CD8-positive, alpha-beta memory T cell (primary cell): ENCODE measurements around the gene ALDH1L1. TPM values are rescaled to one million over a fixed set of nuclear protein-coding genes. Genes with fewer than 3 reads are reported as not detected.

Experiments used
- CTCF ChIA-PET: fragments of 350-600 bp; sonication (Branson Sonifier 250); formaldehyde crosslinking; loops from one replicate; lab custom pipeline; 2021; ENCODE audit warnings: antibody characterized with exemption; lab: Charles Lee
- POLR2A ChIA-PET: fragments of 350-600 bp; sonication (Branson Sonifier 250); formaldehyde crosslinking; loops from one replicate; lab custom pipeline; 2021; ENCODE audit warnings: antibody characterized with exemption; lab: Charles Lee
- DNase-seq, 5 donors: peaks; one replicate each; pipeline versions ENCODE4 v3.0.0 to v3.0.0-alpha.2; 2020 to 2022; ENCODE audit warnings: mixed read lengths in 1 of 5
- H3K27ac ChIP-seq: one replicate; pipeline ENCODE4 v1.7.0; 2013; ENCODE audit warnings: low read depth, mild to moderate bottlenecking, low read length, moderate library complexity
- H3K27me3 ChIP-seq: 2 replicates; pipeline ENCODE4 v1.7.0; 2013; ENCODE audit warnings: low read length, mild to moderate bottlenecking; ENCODE audit not compliant: insufficient read depth, poor library complexity, severe bottlenecking
- H3K36me3 ChIP-seq: 2 replicates; pipeline ENCODE4 v1.7.0; 2013; ENCODE audit warnings: mild to moderate bottlenecking, low read length, moderate library complexity; ENCODE audit not compliant: insufficient read depth
- H3K4me1 ChIP-seq: 2 replicates; pipeline ENCODE4 v1.7.0; 2013; ENCODE audit warnings: mild to moderate bottlenecking, low read length, moderate library complexity; ENCODE audit not compliant: insufficient read depth
- H3K4me3 ChIP-seq: 2 replicates; pipeline ENCODE4 v1.7.0; 2013; ENCODE audit warnings: mild to moderate bottlenecking, low read length
- H3K9me3 ChIP-seq: 2 replicates; pipeline ENCODE4 v1.7.0; 2013; ENCODE audit warnings: mild to moderate bottlenecking, low read length
- H3K27ac Mint-ChIP-seq, 8 donors: one replicate each; pipeline ENCODE4 v1.8.0; 2020 to 2021; ENCODE audit warnings: mixed read lengths in 8 of 8, mild to moderate bottlenecking in 6 of 8, inconsistent platforms in 3 of 8, moderate library complexity in 3 of 8
- H3K27me3 Mint-ChIP-seq, 2 donors: one replicate each; pipeline ENCODE4 v1.8.0; 2020 to 2021; ENCODE audit warnings: mixed read lengths in 2 of 2, mild to moderate bottlenecking in 1 of 2, moderate library complexity in 1 of 2
- H3K36me3 Mint-ChIP-seq, 3 donors: one replicate each; pipeline ENCODE4 v1.8.0; 2020 to 2021; ENCODE audit warnings: mixed read lengths in 3 of 3, inconsistent platforms in 1 of 3, mild to moderate bottlenecking in 1 of 3
- H3K4me1 Mint-ChIP-seq, 3 donors: one replicate each; pipeline ENCODE4 v1.8.0; 2020 to 2021; ENCODE audit warnings: mixed read lengths in 3 of 3, inconsistent platforms in 1 of 3, mild to moderate bottlenecking in 1 of 3
- H3K4me3 Mint-ChIP-seq, 7 donors: one replicate each; pipeline ENCODE4 v1.8.0; 2020 to 2021; ENCODE audit warnings: mixed read lengths in 7 of 7, mild to moderate bottlenecking in 6 of 7, moderate library complexity in 4 of 7, inconsistent platforms in 2 of 7
- H3K9me3 Mint-ChIP-seq, 5 donors: one replicate each; pipeline ENCODE4 v1.8.0; 2020 to 2022; ENCODE audit warnings: mixed read lengths in 5 of 5, mild to moderate bottlenecking in 3 of 5, moderate library complexity in 2 of 5, inconsistent platforms in 1 of 5
- polyA plus RNA-seq: library from polyadenylated mRNA; unstranded; fragments of 300-500 nt; fragmentation: Illumina TruSeq; gene quantifications from one replicate; pipeline ENCODE4 v1.2.3, GENCODE V29; 2021
- total RNA-seq, 2 experiments: library from RNA; stranded (reverse); gene quantifications; one replicate each; pipeline ENCODE4 v1.2.3, GENCODE V29; 2021

Gene ALDH1L1
- total RNA-seq (not detected), polyA plus RNA-seq (not detected)

DNA sequence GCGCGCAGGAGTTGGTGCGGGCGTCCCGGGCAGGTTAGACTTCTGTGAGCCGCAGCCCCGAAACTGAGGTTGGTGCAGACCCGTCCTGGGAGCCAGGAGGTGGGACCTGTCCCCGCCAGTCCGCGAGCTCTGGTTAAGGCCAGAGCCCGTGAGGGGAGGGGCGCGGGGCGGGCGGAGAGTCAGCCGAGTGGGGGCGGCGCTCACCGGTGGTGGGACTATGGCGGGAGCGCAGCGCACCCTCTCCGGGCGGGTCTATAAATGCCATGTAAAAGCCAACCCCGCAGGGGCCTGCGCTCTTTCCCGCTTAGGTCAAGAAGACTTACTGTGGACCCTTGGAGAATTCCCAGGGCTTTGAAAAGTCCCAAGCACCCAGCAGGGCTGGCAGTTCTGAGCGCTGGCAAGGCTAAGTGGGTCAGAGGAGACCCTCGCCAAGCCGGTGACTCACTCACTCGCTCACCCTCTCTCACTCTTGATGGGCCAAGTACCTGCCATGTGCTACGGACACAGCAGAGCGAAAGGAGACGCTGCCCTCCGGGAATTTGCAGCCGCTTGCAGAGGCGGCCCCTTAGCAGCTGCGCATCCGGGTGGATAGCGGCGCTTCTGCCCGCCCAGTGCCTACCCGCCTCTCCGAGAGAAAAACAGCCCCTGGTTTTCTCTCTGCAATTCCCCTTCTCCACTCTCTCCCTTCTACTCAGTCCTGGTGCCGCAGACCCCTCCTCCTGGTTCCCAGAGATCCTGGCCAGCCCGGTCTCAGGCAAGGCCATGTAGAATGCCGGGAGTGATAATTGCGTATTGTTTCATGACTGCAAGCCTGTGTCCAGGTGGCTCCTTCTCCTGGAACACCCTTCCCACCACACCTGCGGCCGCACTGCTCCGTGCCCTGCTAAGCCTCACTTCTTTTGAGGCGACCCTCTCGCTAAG, at the start of gene ALDH1L1:
ALDH1L1 (minus strand) TSS at position 110 of the 921 bp plus-strand sequence. CDS start 19,607 bp downstream, outside the sequence.
- no peaks in the 10 kb centered on the region for H3K36me3 Mint-ChIP-seq
- H3K36me3 ChIP-seq = no peaks in the 10 kb centered on the region
- peaks cover 0 to 3% (median 0%) of the 10 kb centered on the region in 5 donors for H3K9me3 Mint-ChIP-seq
- H3K4me3 Mint-ChIP-seq = peak within 1 kb of the TSS in 1 of 7 donors; percentile 65
- peaks cover 0 to 12% (median 2%) of the 10 kb centered on the region in 3 donors for H3K4me1 Mint-ChIP-seq
- ChIA-PET POLR2A (no interaction called here), CTCF (no interaction called here)
- no peak within 1 kb of the TSS for H3K27ac ChIP-seq
- no peaks in the 10 kb centered on the region for H3K4me1 ChIP-seq
- H3K27me3 Mint-ChIP-seq = peaks cover 14 to 34% of the 10 kb centered on the region in 2 donors
- H3K9me3 ChIP-seq = no peaks in the 10 kb centered on the region
- DNase-seq = no peak
- no peaks in the 10 kb centered on the region for H3K27me3 ChIP-seq
- H3K4me3 ChIP-seq = no peak within 1 kb of the TSS
- H3K27ac Mint-ChIP-seq = peak within 1 kb of the TSS in 2 of 8 donors; percentile 16 to 37

- Mint-ChIP-seq H3K36me3 (peaks cover 0 to 2% (median 0%) of the 10 kb centered on the region in 3 donors), H3K4me3 (no peak overlapping the region), H3K4me1 (no peaks in the 10 kb centered on the region), H3K27ac (no peak overlapping the region), H3K9me3 (peaks cover 0 to 4% (median 2%) of the 10 kb centered on the region in 5 donors), H3K27me3 (peaks cover 5 to 24% of the 10 kb centered on the region in 2 donors)
- ChIA-PET POLR2A (no interaction called here), CTCF (no interaction called here)
- Histone ChIP-seq H3K9me3 (no peaks in the 10 kb centered on the region), H3K27me3 (no peaks in the 10 kb centered on the region), H3K36me3 (no peaks in the 10 kb centered on the region), H3K4me3 (no peak overlapping the region), H3K27ac (no peak overlapping the region), H3K4me1 (no peaks in the 10 kb centered on the region)
- no peak for DNase-seq
These were observed 46.0 kb upstream of the ALDH1L1 start for GRCh38 chr3:126226374-126226773.

- Histone ChIP-seq H3K36me3 (no peaks in the 10 kb centered on the region), H3K4me3 (no peak overlapping the region), H3K27ac (no peak overlapping the region), H3K9me3 (no peaks in the 10 kb centered on the region), H3K4me1 (no peaks in the 10 kb centered on the region), H3K27me3 (peaks cover 14% of the 10 kb centered on the region)
- peaks cover 0 to 2% (median 0%) of the 10 kb centered on the region in 5 donors for H3K9me3 Mint-ChIP-seq
- peaks cover 31 to 61% of the 10 kb centered on the region in 2 donors for H3K27me3 Mint-ChIP-seq
- DNase-seq = no peak
- H3K27ac Mint-ChIP-seq = no peak overlapping the region
- ChIA-PET POLR2A (no interaction called here), CTCF (no interaction called here)
- H3K4me1 Mint-ChIP-seq = peaks cover 4 to 13% (median 5%) of the 10 kb centered on the region in 3 donors
- H3K36me3 Mint-ChIP-seq = no peaks in the 10 kb centered on the region
- H3K4me3 Mint-ChIP-seq = no peak overlapping the region
These were observed 36.0 kb upstream of the ALDH1L1 start for GRCh38 chr3:126216416-126216815.

DNA sequence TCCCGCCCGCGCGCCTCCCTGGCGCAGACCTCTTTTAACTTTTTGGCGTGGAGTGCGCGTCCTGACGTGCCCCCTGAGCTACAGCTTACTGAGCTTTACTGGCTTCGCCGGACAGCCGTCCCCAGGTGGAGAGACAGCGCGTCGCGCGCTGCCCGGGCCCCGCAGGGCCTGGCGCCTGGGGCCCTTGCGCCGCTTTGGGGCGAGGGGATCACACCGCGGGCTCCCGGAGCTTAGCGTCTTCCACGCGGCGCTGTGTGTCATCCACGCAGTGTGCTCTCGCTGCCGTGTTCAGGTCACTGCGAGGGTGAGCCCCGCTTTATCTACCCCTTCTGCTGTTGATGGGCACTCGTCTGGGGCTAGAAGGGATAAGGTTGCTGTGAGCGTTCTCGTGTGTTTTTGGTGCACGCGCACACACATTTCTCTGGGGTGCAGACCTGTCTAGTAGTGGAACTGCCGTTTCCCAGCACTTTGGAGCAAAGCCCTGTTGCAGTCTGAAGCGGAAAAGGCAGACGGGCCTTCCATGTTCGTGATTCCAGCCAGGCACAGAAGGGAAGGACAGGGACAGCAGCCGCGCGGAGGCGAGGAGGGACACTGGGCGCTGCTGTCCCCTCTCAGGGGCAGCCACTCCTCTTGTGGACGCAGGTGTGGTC, 33.1 kb upstream of the ALDH1L1 start:
- Mint-ChIP-seq H3K36me3 (no peaks in the 10 kb centered on the region), H3K4me1 (peaks cover 4 to 13% (median 5%) of the 10 kb centered on the region in 3 donors), H3K27me3 (peaks cover 40 to 76% of the 10 kb centered on the region in 2 donors), H3K27ac (no peak overlapping the region), H3K9me3 (peaks cover 0 to 2% (median 0%) of the 10 kb centered on the region in 5 donors), H3K4me3 (peak overlapping the region in 3 of 7 donors; percentile 26 to 68 (median 32))
- POLR2A ChIA-PET = no interaction called here
- Histone ChIP-seq H3K27me3 (peaks cover 14% of the 10 kb centered on the region), H3K9me3 (no peaks in the 10 kb centered on the region), H3K4me1 (no peaks in the 10 kb centered on the region), H3K27ac (no peak overlapping the region), H3K36me3 (no peaks in the 10 kb centered on the region), H3K4me3 (no peak overlapping the region)
- no peak for DNase-seq
- CTCF ChIA-PET = no interaction called here

DNA sequence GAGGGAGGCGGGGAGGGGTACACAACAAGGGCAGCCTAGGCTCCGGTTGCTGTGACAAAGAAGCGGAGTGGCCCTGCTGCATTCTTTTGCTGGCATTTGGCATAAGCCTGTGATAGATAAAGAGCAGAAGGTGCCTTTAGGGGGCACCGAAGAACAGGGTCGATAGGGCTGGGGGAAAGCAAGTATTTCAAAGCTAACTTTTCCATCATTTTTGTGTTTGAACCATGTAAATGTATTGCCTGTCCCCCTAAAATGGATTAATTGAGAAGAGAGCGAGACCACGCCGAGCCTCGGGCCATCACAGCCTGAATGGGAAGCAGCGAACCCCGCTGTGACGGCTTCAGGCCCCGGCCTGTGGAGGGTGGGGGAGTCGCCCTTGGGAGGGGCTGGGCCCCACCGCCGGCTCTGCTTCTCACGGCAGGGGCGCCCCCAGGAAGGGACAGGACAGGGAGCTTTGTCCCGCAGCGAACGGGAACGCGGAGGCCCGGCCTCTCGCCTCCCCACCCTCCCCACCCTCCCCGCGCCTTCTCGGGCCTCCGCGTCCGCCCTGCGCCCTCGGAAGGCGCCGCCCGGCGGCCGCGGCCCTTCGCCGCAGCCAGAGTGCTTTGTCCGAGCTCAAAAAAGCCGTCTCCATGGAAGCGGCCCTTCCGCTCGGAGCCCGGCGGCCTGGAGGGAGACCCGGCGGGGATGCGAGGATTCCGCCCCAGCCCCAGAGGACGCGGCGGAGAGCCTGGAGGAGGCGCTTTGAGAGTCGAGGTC, 32.4 kb upstream of the ALDH1L1 start:
- Histone ChIP-seq H3K27me3 (peaks cover 14% of the 10 kb centered on the region), H3K36me3 (no peaks in the 10 kb centered on the region), H3K4me3 (no peak overlapping the region), H3K27ac (no peak overlapping the region), H3K4me1 (no peaks in the 10 kb centered on the region), H3K9me3 (no peaks in the 10 kb centered on the region)
- H3K4me3 Mint-ChIP-seq = peak overlapping the region in 6 of 7 donors; percentile 62 to 91 (median 77)
- ChIA-PET CTCF (no interaction called here), POLR2A (no interaction called here)
- no peak for DNase-seq
- no peaks in the 10 kb centered on the region for H3K36me3 Mint-ChIP-seq
- H3K27me3 Mint-ChIP-seq = peaks cover 40 to 76% of the 10 kb centered on the region in 2 donors
- H3K27ac Mint-ChIP-seq = no peak overlapping the region
- H3K4me1 Mint-ChIP-seq = peaks cover 4 to 13% (median 5%) of the 10 kb centered on the region in 3 donors
- peaks cover 0 to 2% (median 0%) of the 10 kb centered on the region in 5 donors for H3K9me3 Mint-ChIP-seq

GRCh38 chr3:126212250-126212619, 31.8 kb upstream of the ALDH1L1 start:
- Mint-ChIP-seq H3K27me3 (peaks cover 39 to 76% of the 10 kb centered on the region in 2 donors), H3K4me1 (peaks cover 4 to 13% (median 5%) of the 10 kb centered on the region in 3 donors)

GRCh38 chr3:126211569-126211968, 31.2 kb upstream of the ALDH1L1 start:
- H3K4me3 ChIP-seq = no peak overlapping the region
- CTCF ChIA-PET = no interaction called here
- H3K27ac ChIP-seq = no peak overlapping the region
- peaks cover 37 to 69% of the 10 kb centered on the region in 2 donors for H3K27me3 Mint-ChIP-seq
- H3K4me1 Mint-ChIP-seq = peaks cover 4 to 13% (median 5%) of the 10 kb centered on the region in 3 donors
- POLR2A ChIA-PET = no interaction called here
- peak overlapping the region in 2 of 7 donors; percentile 6 to 78 for H3K4me3 Mint-ChIP-seq
- no peaks in the 10 kb centered on the region for H3K4me1 ChIP-seq
- H3K27ac Mint-ChIP-seq = no peak overlapping the region
- peaks cover 0 to 2% (median 0%) of the 10 kb centered on the region in 5 donors for H3K9me3 Mint-ChIP-seq
- DNase-seq = no peak
- H3K27me3 ChIP-seq = peaks cover 14% of the 10 kb centered on the region
- no peaks in the 10 kb centered on the region for H3K36me3 Mint-ChIP-seq
- H3K9me3 ChIP-seq = no peaks in the 10 kb centered on the region
- no peaks in the 10 kb centered on the region for H3K36me3 ChIP-seq

More at GRCh38 chr3:126212250-126212619, 31.8 kb upstream of the ALDH1L1 start:
- H3K4me3 Mint-ChIP-seq = peak overlapping the region in 2 of 7 donors; percentile 10 to 91
- no peak overlapping the region for H3K27ac Mint-ChIP-seq
- H3K27ac ChIP-seq = no peak overlapping the region
- POLR2A ChIA-PET = no interaction called here
- H3K9me3 Mint-ChIP-seq = peaks cover 0 to 2% (median 0%) of the 10 kb centered on the region in 5 donors
- no peaks in the 10 kb centered on the region for H3K9me3 ChIP-seq
- H3K4me3 ChIP-seq = no peak overlapping the region
- no peaks in the 10 kb centered on the region for H3K36me3 ChIP-seq
- no peaks in the 10 kb centered on the region for H3K36me3 Mint-ChIP-seq
- CTCF ChIA-PET = no interaction called here
- H3K27me3 ChIP-seq = peaks cover 14% of the 10 kb centered on the region
- no peaks in the 10 kb centered on the region for H3K4me1 ChIP-seq
- no peak for DNase-seq
